ENCODE measurements around the gene ACP7. TPM values are rescaled to one million over a fixed set of nuclear protein-coding genes. Genes with fewer than 3 reads are reported as not detected.

Gene ACP7
- total and polyA plus RNA-seq, 8 donors: 0.09 to 0.42 (median 0.11) TPM; not detected in 5

- H3K36me3 ChIP-seq: no peaks in the 10 kb centered on the region
- WGBS, 2 donors: 27 to 46% methylated on average over 11 of the region's 11 CpGs
- DNase-seq: peak in 4 of 6 donors; percentile 28 to 70 (median 42)
- no peak for FAIRE-seq
- TF ChIP-seq, protein P1, sequence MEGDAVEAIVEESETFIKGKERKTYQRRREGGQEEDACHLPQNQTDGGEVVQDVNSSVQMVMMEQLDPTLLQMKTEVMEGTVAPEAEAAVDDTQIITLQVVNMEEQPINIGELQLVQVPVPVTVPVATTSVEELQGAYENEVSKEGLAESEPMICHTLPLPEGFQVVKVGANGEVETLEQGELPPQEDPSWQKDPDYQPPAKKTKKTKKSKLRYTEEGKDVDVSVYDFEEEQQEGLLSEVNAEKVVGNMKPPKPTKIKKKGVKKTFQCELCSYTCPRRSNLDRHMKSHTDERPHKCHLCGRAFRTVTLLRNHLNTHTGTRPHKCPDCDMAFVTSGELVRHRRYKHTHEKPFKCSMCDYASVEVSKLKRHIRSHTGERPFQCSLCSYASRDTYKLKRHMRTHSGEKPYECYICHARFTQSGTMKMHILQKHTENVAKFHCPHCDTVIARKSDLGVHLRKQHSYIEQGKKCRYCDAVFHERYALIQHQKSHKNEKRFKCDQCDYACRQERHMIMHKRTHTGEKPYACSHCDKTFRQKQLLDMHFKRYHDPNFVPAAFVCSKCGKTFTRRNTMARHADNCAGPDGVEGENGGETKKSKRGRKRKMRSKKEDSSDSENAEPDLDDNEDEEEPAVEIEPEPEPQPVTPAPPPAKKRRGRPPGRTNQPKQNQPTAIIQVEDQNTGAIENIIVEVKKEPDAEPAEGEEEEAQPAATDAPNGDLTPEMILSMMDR (IDR thresholded peaks at IDR 0.05): no peak
- peaks cover 32 to 41% (median 38%) of the 10 kb centered on the region in 3 donors for H3K4me1 ChIP-seq
- H3K27ac ChIP-seq: peak overlapping the region; percentile 69 to 78 (median 72)
- peak; percentile 6 to 31 (median 18) for ATAC-seq
- no peaks in the 10 kb centered on the region for H3K9me3 ChIP-seq
- intact Hi-C loops (cut with DNase I): no loop called here
- no peaks in the 10 kb centered on the region for H3K27me3 ChIP-seq
- H3K4me3 ChIP-seq: no peak overlapping the region
Measured at GRCh38 chr19:39155114-39155700, 71.0 kb downstream of the ACP7 start.

DNA sequence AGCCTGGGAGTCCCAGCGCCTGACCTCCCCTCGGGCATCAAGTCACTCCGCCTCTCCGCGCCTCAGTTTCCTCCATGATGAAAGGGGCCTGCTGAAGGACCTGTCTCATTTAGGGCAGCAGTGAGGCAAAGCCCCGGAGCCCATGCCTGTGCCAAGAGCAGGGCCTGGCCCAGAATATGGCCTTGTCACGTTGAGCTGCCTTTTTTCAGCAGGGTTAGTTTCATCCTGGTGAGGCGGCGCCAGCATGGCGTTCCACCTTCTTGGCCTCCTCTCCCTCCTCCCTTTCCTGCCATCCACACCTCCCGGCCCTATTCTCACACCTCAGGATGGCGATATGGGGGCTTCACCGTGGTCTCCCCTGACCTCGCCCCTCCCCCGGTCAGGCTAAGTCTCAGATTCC, 71.6 kb downstream of the ACP7 start:
- intact Hi-C loops (cut with DNase I): no loop called here
- TF ChIP-seq, protein P1 (IDR thresholded peaks at IDR 0.05): no peak
- 43 to 65% methylated on average over 15 of the region's 15 CpGs for WGBS, 2 donors
- FAIRE-seq (no peak), DNase-seq (peak in 4 of 6 donors; percentile 35 to 64 (median 46)), ATAC-seq (peak in 2 of 4 donors; percentile 8 to 9)
- H3K27me3 ChIP-seq: no peaks in the 10 kb centered on the region
- peak overlapping the region; percentile 47 to 78 (median 69) for H3K27ac ChIP-seq
- no peaks in the 10 kb centered on the region for H3K9me3 ChIP-seq
- no peaks in the 10 kb centered on the region for H3K36me3 ChIP-seq
- H3K4me1 ChIP-seq: peaks cover 34 to 47% (median 40%) of the 10 kb centered on the region in 3 donors
- H3K4me3 ChIP-seq: peak overlapping the region in 1 of 4 donors; percentile 31

DNA sequence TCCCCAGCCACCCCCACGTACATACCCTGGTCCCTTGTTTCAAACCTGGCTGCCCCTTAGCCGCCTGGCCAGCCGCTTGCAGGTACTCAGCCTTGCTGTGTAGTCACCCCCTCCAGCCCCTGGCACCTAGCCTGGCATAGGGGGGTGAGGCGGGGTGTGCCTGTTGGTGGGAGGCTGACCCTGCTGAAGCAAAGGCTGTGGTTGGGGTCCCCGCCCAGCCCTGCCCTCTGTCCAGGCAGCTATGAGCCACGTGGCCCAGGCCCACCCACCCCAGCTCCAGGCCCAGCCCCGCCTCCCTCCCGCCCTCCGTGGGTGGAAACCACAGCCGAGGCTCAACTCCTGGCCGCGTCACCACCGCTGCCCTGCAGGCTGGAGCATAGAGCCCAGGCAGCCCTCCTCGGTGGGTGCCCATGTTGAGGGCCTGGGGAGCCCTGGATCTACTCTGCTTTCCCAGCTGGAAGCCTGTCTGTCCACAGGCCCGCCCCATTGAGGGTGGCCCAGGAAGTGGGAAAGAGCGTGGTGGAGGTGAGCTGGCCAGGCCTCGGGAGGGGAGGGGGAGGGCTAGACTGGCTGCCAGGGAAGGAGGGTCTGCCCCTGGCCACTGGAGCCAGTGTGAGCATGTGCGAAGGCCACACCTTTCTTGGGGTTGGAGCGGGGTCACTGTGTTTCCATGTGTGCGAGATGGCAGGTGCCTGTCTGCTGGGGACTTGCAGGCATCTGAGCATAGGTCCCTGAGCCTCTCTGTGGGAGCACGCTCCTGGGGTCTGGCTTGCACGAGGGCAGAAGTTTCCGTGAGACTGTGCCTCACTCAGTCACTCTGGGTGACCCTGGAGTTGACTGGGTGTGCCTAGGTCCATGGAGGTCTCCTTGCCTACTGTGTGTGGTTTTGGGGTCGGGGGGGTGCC, 72.4 kb downstream of the ACP7 start:
- Histone ChIP-seq H3K27ac (peak overlapping the region; percentile 31 to 78 (median 58)), H3K9me3 (no peaks in the 10 kb centered on the region), H3K4me3 (peak overlapping the region in 1 of 4 donors; percentile 31), H3K27me3 (no peaks in the 10 kb centered on the region), H3K4me1 (peaks cover 35 to 48% (median 44%) of the 10 kb centered on the region in 3 donors), H3K36me3 (no peaks in the 10 kb centered on the region)
- 12 to 33% methylated on average over 22 to 24 of the region's 24 CpGs for WGBS, 2 donors
- DNase-seq (peak; percentile 66 to 86 (median 74)), ATAC-seq (peak; percentile 15 to 60 (median 42)), FAIRE-seq (no peak)
- TF ChIP-seq, protein P1 (IDR thresholded peaks at IDR 0.05): no peak
- intact Hi-C loops (cut with DNase I): no loop called here

GRCh38 chr19:39157275-39157996, 73.3 kb downstream of the ACP7 start:
- FAIRE-seq (no peak), DNase-seq (peak in 2 of 6 donors; percentile 41 to 53), ATAC-seq (no peak)
- H3K36me3 ChIP-seq: no peaks in the 10 kb centered on the region
- no peak overlapping the region for H3K27ac ChIP-seq
- 31 to 70% methylated on average over 22 to 23 of the region's 23 CpGs for WGBS, 2 donors
- peaks cover 35 to 48% (median 44%) of the 10 kb centered on the region in 3 donors for H3K4me1 ChIP-seq
- intact Hi-C loops (cut with DNase I): no loop called here
- H3K27me3 ChIP-seq: no peaks in the 10 kb centered on the region
- TF ChIP-seq, protein P1 (IDR thresholded peaks at IDR 0.05): no peak
- H3K4me3 ChIP-seq: peak overlapping the region in 1 of 4 donors; percentile 31
- H3K9me3 ChIP-seq: no peaks in the 10 kb centered on the region
